GM19238 (cell line): ENCODE results near the gene DNAJC10.

Experiments used
- DNase-seq: peaks from one replicate; pipeline ENCODE4 v3.0.0; 2011; ENCODE audit warnings: low spot score; ENCODE audit not compliant: insufficient read length

DNAJC10 gene

DNA sequence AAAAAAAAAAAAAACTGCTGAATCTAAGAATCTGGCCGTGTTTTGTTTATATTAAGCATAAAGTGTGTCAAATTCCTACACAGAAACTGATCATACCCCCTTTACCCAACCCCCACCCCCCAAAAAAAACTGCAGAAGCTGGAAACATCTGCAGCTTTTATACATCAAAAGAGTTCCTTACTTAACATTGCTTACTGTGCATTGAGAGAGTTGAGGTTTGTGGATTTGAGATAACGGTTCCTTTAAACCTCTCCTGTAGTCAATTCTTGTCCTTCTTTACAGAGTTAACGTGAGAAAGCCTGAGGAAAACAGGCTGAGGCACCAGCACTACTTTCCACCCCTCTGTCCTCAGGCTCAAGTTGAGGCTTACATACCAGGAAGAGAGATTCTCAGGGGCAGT, 115.9 kb downstream of the DNAJC10 start:
- DNase-seq = no peak

DNA sequence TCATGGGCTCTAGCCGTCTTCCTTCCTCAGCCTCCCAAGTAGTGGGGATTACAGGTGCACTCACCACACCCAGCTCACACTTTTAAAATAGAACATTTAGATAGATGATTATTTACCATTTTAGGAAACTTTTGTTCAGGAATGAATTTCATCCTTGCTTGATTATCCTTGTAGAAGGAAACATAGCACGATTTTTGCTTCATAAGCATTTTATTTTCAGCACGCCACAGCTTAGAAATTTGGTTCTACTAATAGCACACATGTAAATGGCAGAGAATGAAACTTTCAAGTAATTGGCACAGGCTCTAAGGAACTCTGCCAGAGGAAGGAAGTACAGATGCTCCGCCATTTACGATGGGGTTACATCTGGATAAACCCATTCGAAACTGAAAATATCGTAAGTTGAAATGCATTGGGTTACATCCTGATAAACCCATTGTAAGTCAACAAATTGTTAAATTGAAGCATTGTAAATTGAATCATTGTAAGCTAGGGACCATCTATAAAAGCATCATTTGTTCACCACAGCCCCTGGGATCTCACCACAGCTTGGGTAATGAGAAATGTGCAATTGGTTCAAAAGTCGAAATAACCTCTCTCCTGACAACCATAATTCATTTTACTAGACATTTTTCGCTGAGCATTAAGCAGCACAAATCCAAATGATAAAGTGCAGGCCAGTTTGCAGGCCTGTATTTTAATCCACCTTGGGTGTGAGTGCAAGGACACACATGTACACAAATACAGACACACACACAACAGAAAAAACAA, 117.2 kb downstream of the DNAJC10 start:
- no peak for DNase-seq

DNA sequence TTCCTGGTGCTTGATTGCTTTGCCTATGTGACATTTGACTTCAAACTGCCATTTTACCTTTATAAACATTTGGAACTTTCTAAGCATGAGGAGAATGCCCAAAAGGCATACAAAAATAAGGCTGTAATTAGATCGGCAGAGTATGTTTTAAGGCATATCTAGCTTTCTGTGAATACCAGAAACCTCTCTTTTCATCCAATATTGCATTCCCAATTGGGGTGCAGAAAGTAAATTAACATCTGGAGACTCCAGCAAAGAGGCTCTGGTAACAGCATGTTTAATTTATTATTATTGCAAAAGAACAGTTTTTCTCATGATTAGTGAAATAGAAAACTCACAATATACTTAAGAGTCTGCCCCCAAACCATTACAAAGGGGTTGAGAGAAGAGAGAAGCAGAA, 118.2 kb downstream of the DNAJC10 start:
- no peak for DNase-seq

DNA sequence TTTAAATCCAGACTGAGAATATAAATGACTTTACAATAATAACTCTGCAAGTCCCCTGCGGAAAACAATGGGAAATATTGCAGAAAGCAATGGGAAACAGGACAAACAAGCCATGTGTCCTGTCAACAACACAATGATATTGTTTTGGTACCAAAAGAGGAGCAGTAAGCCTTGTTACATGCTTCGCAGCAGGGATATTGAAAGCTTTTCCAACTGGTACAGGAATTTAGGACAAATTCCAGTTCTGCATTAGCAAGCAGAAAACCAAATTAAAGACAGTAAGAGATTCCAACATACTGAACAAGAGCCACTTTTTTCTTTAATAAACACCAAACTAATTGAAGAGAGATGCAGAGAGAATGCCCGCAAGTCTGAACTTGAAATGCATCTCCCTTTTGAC, 120.4 kb downstream of the DNAJC10 start:
- no peak for DNase-seq
